Stimulated activated CD8-positive, alpha-beta memory T cell treated with anti-CD3 and anti-CD28 coated beads, Interleukin-7, amount 100 ng/mL, for 48 hours (primary cell): Measurements from ENCODE around the gene CACNG4.

ENCODE experiments used
- DNase-seq, 2 donors: peaks; one replicate each; pipeline ENCODE4 v3.0.0-alpha.2; 2020; ENCODE audit warnings: low read depth in 1 of 2; ENCODE audit errors: extremely low read depth in 1 of 2

The CACNG4 gene

GRCh38 chr17:67015001-67015400 is 50.5 kb downstream of the CACNG4 start:
- DNase-seq = no peak

GRCh38 chr17:67016039-67016762 is 51.7 kb downstream of the CACNG4 start:
- DNase-seq = no peak

- no peak for DNase-seq
Observed at GRCh38 chr17:67017910-67018309, 53.4 kb downstream of the CACNG4 start.

- no peak for DNase-seq
Observed at GRCh38 chr17:67018471-67019434, 54.2 kb downstream of the CACNG4 start.

GRCh38 chr17:67019809-67020208 is 55.3 kb downstream of the CACNG4 start:
- no peak for DNase-seq

- no peak for DNase-seq
Observed at GRCh38 chr17:67020293-67020766, 55.8 kb downstream of the CACNG4 start.

- no peak for DNase-seq
Observed at GRCh38 chr17:67021196-67021595, 56.7 kb downstream of the CACNG4 start.

GRCh38 chr17:67021743-67022450 is 57.4 kb downstream of the CACNG4 start:
- no peak for DNase-seq

- no peak for DNase-seq
Observed at GRCh38 chr17:67022451-67022810, 57.9 kb downstream of the CACNG4 start.

GRCh38 chr17:67024736-67025135 is 60.2 kb downstream of the CACNG4 start:
- no peak for DNase-seq

GRCh38 chr17:67025216-67025792 is 60.8 kb downstream of the CACNG4 start:
- DNase-seq = no peak

GRCh38 chr17:67026341-67026740 is 61.8 kb downstream of the CACNG4 start:
- DNase-seq = no peak

- DNase-seq = no peak
Observed at GRCh38 chr17:67027031-67027628, 62.6 kb downstream of the CACNG4 start.

GRCh38 chr17:67030641-67031040 is 66.1 kb downstream of the CACNG4 start:
- no peak for DNase-seq

- no peak for DNase-seq
Observed at GRCh38 chr17:67032382-67032781, 67.9 kb downstream of the CACNG4 start.

GRCh38 chr17:67032985-67033384 is 68.5 kb downstream of the CACNG4 start:
- no peak for DNase-seq

- no peak for DNase-seq
Observed at GRCh38 chr17:67033613-67034012, 69.1 kb downstream of the CACNG4 start.

GRCh38 chr17:67035131-67036083 is 70.9 kb downstream of the CACNG4 start:
- DNase-seq = peak in 1 of 2 donors; percentile 20

GRCh38 chr17:67038861-67039365 is 74.4 kb downstream of the CACNG4 start:
- DNase-seq = no peak
